AG04449 (cell line): ENCODE data around the gene PIK3R1.

Source experiments
- CTCF ChIA-PET: fragments of 350-600 bp; formaldehyde crosslinking; extraction: SDS; loops from one replicate; lab custom pipeline; 2021; ENCODE audit warnings: antibody characterized with exemption; lab: Yijun Ruan, JAX
- POLR2A ChIA-PET: fragments of 400-600, 350-600 bp; formaldehyde crosslinking; extraction: SDS; loops from one replicate; lab custom pipeline; 2020; ENCODE audit warnings: antibody characterized with exemption, inconsistent platforms; lab: Yijun Ruan, JAX
- DNase-seq: peaks from one replicate; pipeline ENCODE4 v3.0.0-alpha.2; 2010; ENCODE audit warnings: low read depth, low spot score
- H3K4me3 ChIP-seq: 2 replicates; pipeline ENCODE4 v1.5.1; 2011; ENCODE audit warnings: low read depth, mild to moderate bottlenecking, control low read depth, low read length
- TF ChIP-seq, protein P1 (sequence below): IDR thresholded peaks from one replicate; pipeline ENCODE4 v1.5.1; 2011; ENCODE audit warnings: mild to moderate bottlenecking, moderate library complexity, low read length, control low read depth, inconsistent platforms; ENCODE audit not compliant: insufficient read depth; ENCODE audit errors: missing control alignments

Gene PIK3R1

GRCh38 chr5:68268101-68268851, 52.7 kb downstream of the PIK3R1 start:
- DNase-seq, result no peak
- TF ChIP-seq, protein P1, sequence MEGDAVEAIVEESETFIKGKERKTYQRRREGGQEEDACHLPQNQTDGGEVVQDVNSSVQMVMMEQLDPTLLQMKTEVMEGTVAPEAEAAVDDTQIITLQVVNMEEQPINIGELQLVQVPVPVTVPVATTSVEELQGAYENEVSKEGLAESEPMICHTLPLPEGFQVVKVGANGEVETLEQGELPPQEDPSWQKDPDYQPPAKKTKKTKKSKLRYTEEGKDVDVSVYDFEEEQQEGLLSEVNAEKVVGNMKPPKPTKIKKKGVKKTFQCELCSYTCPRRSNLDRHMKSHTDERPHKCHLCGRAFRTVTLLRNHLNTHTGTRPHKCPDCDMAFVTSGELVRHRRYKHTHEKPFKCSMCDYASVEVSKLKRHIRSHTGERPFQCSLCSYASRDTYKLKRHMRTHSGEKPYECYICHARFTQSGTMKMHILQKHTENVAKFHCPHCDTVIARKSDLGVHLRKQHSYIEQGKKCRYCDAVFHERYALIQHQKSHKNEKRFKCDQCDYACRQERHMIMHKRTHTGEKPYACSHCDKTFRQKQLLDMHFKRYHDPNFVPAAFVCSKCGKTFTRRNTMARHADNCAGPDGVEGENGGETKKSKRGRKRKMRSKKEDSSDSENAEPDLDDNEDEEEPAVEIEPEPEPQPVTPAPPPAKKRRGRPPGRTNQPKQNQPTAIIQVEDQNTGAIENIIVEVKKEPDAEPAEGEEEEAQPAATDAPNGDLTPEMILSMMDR, result no peak
- no peak overlapping the region for H3K4me3 ChIP-seq
- ChIA-PET CTCF (interaction anchor here (0.9 to 2.9 kb wide), 4 partner anchors 15 to 1022 kb away, joined by 3 to 14 read pairs (median 5); no protein-coding TSS in a partner anchor), POLR2A (no interaction called here)

DNA sequence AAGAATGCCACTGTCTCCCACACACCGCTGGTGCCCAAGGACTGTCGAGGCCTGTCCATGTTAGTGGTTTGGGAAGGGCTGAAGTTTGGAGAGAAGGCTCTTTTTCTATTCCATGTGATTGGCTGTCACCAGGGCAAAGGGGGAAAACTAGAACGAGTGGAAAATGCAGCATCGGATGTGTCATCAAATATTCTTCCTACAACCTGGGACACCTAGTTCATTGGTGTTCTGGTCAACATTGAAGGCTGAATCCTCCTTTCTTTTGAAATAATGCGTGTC, 53.2 kb downstream of the PIK3R1 start:
- no peak for DNase-seq
- TF ChIP-seq, protein P1, result no peak
- no peak overlapping the region for H3K4me3 ChIP-seq
- ChIA-PET CTCF (interaction anchor here (1.7 kb wide), 1 partner anchor 18 kb away, joined by 7 read pairs; no protein-coding TSS in a partner anchor), POLR2A (no interaction called here)

GRCh38 chr5:68269820-68270219, 54.3 kb downstream of the PIK3R1 start:
- CTCF ChIA-PET, result interaction anchor here (0.7 to 4.3 kb wide), 7 partner anchors 12 to 1024 kb away, joined by 3 to 37 read pairs (median 4); no protein-coding TSS in a partner anchor
- DNase-seq, result no peak
- POLR2A ChIA-PET, result no interaction called here
- TF ChIP-seq, protein P1, result no peak
- no peak overlapping the region for H3K4me3 ChIP-seq

GRCh38 chr5:68270399-68270975, 54.9 kb downstream of the PIK3R1 start:
- CTCF ChIA-PET, result interaction anchor here (1.1 to 4.3 kb wide), 5 partner anchors 12 to 1024 kb away, joined by 3 to 37 read pairs (median 4); no protein-coding TSS in a partner anchor
- TF ChIP-seq, protein P1, result no peak
- H3K4me3 ChIP-seq, result no peak overlapping the region
- no peak for DNase-seq
- POLR2A ChIA-PET, result no interaction called here

DNA sequence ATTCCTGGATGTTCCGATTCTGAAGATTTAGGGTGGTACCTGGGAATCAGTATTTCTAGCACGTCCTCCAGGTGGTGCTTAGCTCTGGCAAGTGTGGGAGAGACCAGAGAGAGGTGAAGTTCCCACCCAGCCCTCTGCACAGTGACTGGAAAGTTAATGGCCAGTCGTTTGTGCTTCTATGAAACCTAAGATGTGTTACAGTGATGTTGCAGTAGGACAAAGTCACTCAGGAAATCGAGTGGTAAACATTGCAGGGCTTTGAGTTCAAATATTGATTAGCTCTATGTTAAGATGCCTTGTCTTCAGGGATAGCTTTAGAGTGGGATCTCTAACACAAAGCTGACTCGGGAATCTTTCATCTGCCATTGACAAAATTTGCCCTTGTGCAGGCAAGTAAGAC, 55.6 kb downstream of the PIK3R1 start:
- no peak overlapping the region for H3K4me3 ChIP-seq
- ChIA-PET POLR2A (no interaction called here), CTCF (interaction anchor here (1.1 to 4.3 kb wide), 5 partner anchors 10 to 1025 kb away, joined by 4 to 37 read pairs (median 4); no protein-coding TSS in a partner anchor)
- DNase-seq, result no peak
- TF ChIP-seq, protein P1, result no peak

DNA sequence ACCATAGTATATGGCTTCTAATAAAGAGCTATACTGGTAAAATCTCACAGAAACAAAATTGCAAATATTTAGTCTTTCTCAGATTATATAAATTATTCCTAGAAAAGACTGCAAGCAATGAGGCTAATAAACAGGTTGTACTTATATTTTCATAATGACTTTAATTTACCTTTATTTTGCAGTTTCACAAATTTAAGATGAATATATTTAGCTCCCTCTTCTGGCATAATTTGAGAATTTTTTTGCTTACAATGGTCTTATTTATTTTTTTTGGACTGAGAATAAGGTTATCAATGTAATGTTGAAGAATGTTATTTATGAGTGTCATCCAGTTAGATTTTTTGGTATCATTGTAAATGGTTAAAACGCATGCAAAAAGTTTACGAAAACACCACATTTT, 56.7 kb downstream of the PIK3R1 start:
- TF ChIP-seq, protein P1, result no peak
- no peak for DNase-seq
- H3K4me3 ChIP-seq, result no peak overlapping the region
- ChIA-PET CTCF (interaction anchor here (0.6 to 4.3 kb wide), 12 partner anchors 9 to 1285 kb away, joined by 3 to 37 read pairs (median 4); no protein-coding TSS in a partner anchor), POLR2A (no interaction called here)
